BJ (cell line): Measurements from ENCODE around the gene AVP. TPM values are rescaled to one million over a fixed set of nuclear protein-coding genes. Genes with fewer than 3 reads are reported as not detected.
"Not testable (repeated sequence)": the region's sequence is repeated elsewhere in the genome, so short reads cannot be mapped to it uniquely, and the experiment has no call there.

Experiments used
- CTCF ChIA-PET: fragments of 350-600 bp; formaldehyde crosslinking; extraction: SDS; loops from one replicate; lab custom pipeline; 2021; ENCODE audit warnings: antibody characterized with exemption, inconsistent platforms; lab: Yijun Ruan, JAX
- POLR2A ChIA-PET: fragments of 300-600 bp; sonication (Branson Sonifier 250); formaldehyde crosslinking; extraction: SDS; loops from one replicate; lab custom pipeline; 2021; ENCODE audit warnings: antibody characterized with exemption; lab: Charles Lee
- DNase-seq: peaks from one replicate; pipeline ENCODE4 v3.0.0-alpha.2; 2011; ENCODE audit warnings: low read depth
- H3K27me3 ChIP-seq: 2 replicates; pipeline ENCODE4 v1.6.0; 2011; ENCODE audit warnings: low read length; ENCODE audit not compliant: control insufficient read depth, insufficient read depth
- H3K36me3 ChIP-seq: 2 replicates; pipeline ENCODE4 v1.5.1; 2011; ENCODE audit warnings: low read length; ENCODE audit not compliant: control insufficient read depth, insufficient read depth
- H3K4me3 ChIP-seq: 2 replicates; pipeline ENCODE4 v1.5.1; 2011; ENCODE audit warnings: low read depth, mild to moderate bottlenecking, control low read depth, low read length
- polyA plus RNA-seq: library from polyadenylated mRNA; depleted of rRNA; stranded (reverse); fragments of >200 nt; gene quantifications from 2 replicates; pipeline ENCODE4 v1.2.3, GENCODE V29; 2011
- TF ChIP-seq, protein P1 (sequence below): IDR thresholded peaks from 2 replicates; pipeline ENCODE4 v1.5.1; 2011; ENCODE audit warnings: low read depth, mild to moderate bottlenecking, control low read depth, inconsistent platforms, low read length, moderate library complexity; ENCODE audit not compliant: insufficient read depth

The AVP gene
- polyA plus RNA-seq, 1 experiment: not detected

DNA sequence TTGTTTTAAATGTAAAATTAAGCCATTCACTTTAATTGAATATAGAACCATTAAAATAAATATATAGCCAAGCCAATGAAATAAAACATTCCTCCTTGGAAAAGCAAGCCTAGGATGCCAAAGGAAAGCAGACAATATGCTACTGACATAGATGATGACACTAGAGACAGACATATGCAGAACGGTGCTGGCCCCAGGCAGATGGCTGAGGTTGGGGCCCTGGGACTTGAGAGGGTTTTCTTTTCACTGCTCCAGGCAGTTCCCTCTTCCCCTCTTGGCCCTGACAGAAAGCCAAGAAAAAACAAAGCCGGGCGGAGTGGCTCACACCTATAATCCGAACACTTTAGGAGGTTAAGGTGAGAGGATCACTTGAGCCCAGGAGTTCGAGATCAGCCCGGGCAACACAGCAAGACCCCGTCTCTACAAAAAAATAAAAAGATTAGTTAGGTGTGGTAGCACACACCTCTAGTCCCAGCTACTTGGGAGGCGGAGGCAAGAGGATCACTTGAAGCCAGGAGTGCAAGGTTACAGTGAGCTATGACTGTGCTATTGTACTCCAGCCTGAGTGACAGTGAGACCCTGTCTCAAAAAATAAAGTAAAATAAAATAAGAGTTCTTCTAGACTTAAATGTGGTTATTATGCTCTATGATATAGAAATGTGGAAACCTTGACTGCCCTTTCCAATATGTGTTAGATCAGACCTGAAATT lies 43.9 kb upstream of the AVP start:
- H3K36me3 ChIP-seq: no peaks in the 10 kb centered on the region; the same call in 1 of the 2 replicates
- DNase-seq: no peak
- ChIA-PET POLR2A (no interaction called here), CTCF (interaction anchor here (1.0 to 3.5 kb wide), 2 partner anchors 10 to 13 kb away, joined by 3 to 22 read pairs; no protein-coding TSS in a partner anchor)
- TF ChIP-seq, protein P1, sequence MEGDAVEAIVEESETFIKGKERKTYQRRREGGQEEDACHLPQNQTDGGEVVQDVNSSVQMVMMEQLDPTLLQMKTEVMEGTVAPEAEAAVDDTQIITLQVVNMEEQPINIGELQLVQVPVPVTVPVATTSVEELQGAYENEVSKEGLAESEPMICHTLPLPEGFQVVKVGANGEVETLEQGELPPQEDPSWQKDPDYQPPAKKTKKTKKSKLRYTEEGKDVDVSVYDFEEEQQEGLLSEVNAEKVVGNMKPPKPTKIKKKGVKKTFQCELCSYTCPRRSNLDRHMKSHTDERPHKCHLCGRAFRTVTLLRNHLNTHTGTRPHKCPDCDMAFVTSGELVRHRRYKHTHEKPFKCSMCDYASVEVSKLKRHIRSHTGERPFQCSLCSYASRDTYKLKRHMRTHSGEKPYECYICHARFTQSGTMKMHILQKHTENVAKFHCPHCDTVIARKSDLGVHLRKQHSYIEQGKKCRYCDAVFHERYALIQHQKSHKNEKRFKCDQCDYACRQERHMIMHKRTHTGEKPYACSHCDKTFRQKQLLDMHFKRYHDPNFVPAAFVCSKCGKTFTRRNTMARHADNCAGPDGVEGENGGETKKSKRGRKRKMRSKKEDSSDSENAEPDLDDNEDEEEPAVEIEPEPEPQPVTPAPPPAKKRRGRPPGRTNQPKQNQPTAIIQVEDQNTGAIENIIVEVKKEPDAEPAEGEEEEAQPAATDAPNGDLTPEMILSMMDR: no peak
- no peak overlapping the region for H3K4me3 ChIP-seq
- H3K27me3 ChIP-seq: no peaks in the 10 kb centered on the region

DNA sequence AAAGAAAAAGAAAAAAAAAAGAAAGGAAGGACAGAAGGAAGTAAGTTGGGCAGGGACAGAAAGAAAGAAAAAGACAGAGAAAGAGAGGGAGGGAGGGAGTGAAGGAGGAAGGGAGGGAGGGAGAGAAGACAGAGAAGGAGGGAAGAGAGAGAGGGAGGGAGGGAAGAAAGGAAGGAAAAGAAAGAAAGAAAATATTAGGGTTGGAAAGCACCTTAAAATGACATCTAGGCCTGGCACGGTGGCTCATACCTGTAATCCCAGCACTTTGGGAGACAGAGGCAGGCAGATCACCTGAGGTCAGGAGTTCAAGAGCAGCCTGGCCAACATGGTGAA lies 42.0 kb upstream of the AVP start:
- POLR2A ChIA-PET: no interaction called here
- H3K27me3 ChIP-seq: no peaks in the 10 kb centered on the region

DNA sequence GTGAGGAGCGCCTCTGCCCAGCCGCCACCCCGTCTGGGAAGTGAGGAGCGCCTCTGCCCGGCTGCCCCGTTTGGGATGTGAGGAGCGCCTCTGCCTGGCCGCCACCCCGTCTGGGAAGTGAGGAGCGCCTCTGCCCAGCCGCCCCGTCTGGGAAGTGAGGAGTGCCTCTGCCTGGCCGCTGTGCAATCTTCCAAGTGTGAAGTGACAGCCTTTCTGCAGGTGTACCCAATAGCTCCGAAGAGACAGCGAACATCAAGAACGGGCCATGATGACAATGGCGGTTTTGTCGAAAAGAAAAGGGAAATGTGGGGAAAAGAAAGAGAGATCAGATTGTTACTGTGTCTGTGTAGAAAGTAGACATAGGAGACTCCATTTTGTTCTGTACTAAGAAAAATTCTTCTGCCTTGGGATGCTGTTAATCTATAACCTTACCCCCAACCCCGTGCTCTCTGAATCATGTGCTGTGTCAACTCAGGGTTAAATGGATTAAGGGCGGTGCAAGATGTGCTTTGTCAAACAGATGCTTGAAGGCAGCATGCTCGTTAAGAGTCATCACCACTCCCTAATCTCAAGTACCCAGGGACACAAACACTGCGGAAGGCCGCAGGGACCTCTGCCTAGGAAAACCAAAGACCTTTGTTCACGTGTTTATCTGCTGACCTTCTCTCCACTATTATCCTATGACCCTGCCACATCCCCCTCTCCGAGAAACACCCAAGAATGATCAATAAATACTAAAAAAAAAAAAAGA lies 41.4 kb upstream of the AVP start:
- POLR2A ChIA-PET, DNase-seq, H3K27me3 ChIP-seq, CTCF ChIA-PET, H3K4me3 ChIP-seq: not testable (repeated sequence)
- peaks cover 13% of the 10 kb centered on the region for H3K36me3 ChIP-seq

More for the DNA sequence above, 42.0 kb upstream of the AVP start:
- H3K36me3 ChIP-seq: peaks cover 8% of the 10 kb centered on the region
- CTCF ChIA-PET: interaction anchor here (1.0 kb wide), 1 partner anchor 14 kb away, joined by 3 read pairs; no protein-coding TSS in a partner anchor
- H3K4me3 ChIP-seq: no peak overlapping the region
- TF ChIP-seq, protein P1: no peak
- DNase-seq: no peak

DNA sequence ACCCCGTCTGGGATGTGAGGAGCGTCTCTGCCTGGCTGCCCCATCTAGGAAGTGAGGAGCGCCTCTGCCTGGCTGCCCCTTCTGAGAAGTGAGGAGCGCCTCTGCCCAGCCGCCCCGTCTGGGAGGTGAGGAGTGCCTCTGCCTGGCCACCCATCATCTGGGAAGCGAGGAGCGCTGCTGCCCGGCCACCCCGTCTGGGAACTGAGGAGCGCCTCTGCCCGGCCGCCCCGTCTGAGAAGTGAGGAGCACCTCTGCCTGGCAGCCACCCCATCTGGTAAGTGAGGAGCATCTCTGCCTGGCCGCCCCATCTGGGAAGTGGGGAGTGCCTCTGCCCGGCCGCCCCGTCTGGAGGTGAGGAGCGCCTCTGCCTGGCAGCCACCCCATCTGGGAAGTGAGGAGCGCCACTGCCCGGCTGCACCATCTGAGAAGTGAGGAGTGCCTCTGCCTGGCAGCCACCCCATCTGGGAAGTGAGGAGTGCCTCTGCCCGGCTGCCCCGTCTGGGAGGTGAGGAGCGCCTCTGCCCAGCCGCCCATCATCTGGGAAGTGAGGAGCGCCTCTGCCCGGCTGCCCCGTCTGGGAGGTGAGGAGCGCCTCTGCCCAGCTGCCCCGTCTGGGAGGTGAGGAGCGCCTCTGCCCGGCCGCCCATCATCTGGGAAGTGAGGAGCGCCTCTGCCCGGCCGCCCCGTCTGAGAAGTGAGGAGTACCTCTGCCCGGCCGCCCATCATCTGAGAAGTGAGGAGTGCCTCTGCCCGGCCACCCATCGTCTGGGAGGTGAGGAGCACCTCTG lies 40.4 kb upstream of the AVP start:
- POLR2A ChIA-PET, H3K27me3 ChIP-seq, CTCF ChIA-PET, H3K4me3 ChIP-seq, DNase-seq: not testable (repeated sequence)
- H3K36me3 ChIP-seq: peaks cover 14% of the 10 kb centered on the region

DNA sequence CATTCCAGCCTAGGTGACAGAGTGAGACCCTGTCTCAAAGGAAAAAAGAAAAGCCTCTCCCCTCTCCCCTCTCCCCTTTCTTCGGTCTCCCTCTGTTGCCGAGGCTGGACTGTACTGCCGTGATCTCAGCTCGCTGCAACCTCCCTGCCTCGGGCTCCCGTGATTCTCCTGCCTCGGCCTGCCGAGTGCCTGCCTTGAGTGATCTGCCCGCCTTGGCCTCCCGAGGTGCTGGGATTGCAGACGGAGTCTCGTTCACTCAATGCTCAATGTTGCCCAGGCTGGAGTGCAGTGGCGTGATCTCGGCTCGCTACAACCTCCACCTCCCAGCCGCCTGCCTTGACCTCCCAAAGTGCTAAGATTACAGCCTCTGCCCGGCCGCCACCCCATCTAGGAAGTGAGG lies 39.6 kb upstream of the AVP start:
- CTCF ChIA-PET, H3K27me3 ChIP-seq, DNase-seq, POLR2A ChIA-PET, H3K4me3 ChIP-seq: not testable (repeated sequence)
- peaks cover 14% of the 10 kb centered on the region for H3K36me3 ChIP-seq

DNA sequence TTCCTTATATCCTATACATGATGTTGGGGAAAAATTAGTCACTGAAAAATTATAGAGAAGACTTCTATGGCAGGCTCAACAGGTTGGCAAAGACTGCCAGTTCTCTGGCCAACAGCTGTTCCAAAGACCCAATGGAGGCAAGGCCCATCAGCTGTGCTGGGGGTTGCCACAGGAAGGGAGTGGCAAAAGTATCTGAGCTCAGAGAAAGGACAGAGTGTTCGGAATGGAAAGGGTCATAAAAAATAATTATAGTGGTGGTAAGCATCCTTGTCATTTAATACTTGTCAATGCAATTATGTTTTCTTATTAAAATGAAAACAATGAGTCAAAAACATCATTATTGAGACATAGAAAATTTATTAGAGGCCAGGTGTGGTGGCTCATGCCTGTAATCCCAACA lies 39.0 kb upstream of the AVP start:
- DNase-seq: no peak
- ChIA-PET CTCF (no interaction called here), POLR2A (no interaction called here)
- H3K27me3 ChIP-seq: no peaks in the 10 kb centered on the region
- H3K4me3 ChIP-seq: no peak overlapping the region
- H3K36me3 ChIP-seq: peaks cover 14% of the 10 kb centered on the region
- TF ChIP-seq, protein P1: no peak
